GM10266 (cell line): Measurements from ENCODE around the gene POLR1A.

ENCODE experiments used
- DNase-seq: peaks from one replicate; pipeline ENCODE4 v3.0.0; 2012; ENCODE audit errors: extremely low spot score
- CTCF ChIP-seq: IDR thresholded peaks from 2 replicates; pipeline ENCODE4 v1.5.1; 2012; ENCODE audit warnings: mild to moderate bottlenecking, low read depth; ENCODE audit not compliant: control insufficient read depth, insufficient read depth; ENCODE audit errors: missing control alignments

Gene POLR1A

GRCh38 chr2:85989288-85989865 is 116.3 kb downstream of the POLR1A start:
- DNase-seq: no peak
- TF ChIP-seq CTCF: no peak

GRCh38 chr2:85988914-85989270 is 116.8 kb downstream of the POLR1A start:
- TF ChIP-seq CTCF: no peak
- DNase-seq: no peak

- no peak for TF ChIP-seq CTCF
- no peak for DNase-seq
Observed at GRCh38 chr2:85988175-85988913, 117.3 kb downstream of the POLR1A start.

GRCh38 chr2:85987266-85988174 is 118.2 kb downstream of the POLR1A start:
- DNase-seq: no peak
- TF ChIP-seq CTCF: no peak

- no peak for DNase-seq
- no peak for TF ChIP-seq CTCF
Observed at GRCh38 chr2:85986121-85986520, 119.6 kb downstream of the POLR1A start.

GRCh38 chr2:85984788-85985187 is 120.9 kb downstream of the POLR1A start:
- no peak for DNase-seq
- TF ChIP-seq CTCF: no peak
